Measurements from ENCODE around the gene INPP5E.

The INPP5E gene

GRCh38 chr9:136403915-136404800 is 35.5 kb downstream of the INPP5E start:
- no peak for DNase-seq (ENCODE audit: low read depth in 2 of 2)

- DNase-seq (ENCODE audit: low read depth in 2 of 2), result peak; percentile 33 to 52
Observed at GRCh38 chr9:136403538-136403914, 36.1 kb downstream of the INPP5E start.

- DNase-seq (ENCODE audit: low read depth in 2 of 2), result no peak
Observed at GRCh38 chr9:136402067-136402466, 37.6 kb downstream of the INPP5E start.

DNA sequence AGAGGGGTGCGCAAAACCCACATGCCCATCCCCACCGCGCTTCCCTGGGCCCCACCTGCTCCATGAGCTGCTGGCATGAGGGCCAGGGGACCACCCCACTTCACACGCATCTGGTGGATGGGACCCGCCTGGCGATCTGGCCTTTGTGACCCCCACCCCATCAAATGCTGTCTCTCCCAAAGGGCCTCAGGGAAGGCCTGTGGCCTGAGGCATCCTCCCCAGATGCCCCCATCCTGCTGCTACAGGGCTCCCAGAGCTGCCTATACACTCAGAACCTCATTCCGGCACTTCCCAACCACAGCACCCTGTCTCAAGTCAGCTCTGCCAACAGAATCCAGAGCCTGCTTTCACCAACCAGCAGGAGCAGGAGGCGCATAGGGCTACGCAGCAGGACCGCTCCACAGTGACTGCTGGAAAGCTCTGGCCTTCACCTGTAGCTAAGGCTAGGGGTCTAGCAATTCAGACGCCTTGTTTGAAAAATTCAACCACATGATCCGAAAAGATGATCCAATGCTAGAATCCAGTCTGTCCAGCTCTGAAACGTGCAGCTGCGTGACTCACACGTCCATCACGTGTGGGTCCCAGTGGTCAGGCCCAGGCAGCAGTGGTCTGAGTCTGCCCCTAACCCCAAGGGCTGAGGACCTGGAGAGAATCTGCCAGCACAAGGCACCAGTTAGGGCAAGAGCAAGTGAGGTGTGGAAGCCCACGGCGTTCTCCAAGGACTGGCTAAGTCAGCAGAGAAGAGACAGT is 38.3 kb downstream of the INPP5E start:
- DNase-seq (ENCODE audit: low read depth in 2 of 2), result no peak

- peak; percentile 67 to 77 for DNase-seq (ENCODE audit: low read depth in 2 of 2)
Observed at GRCh38 chr9:136400038-136400834, 39.4 kb downstream of the INPP5E start, which contains the start of gene SNAPC4. SNAPC4 (minus strand) TSS chr9:136400170; CDS start chr9:136398428, 1,742 bp downstream.

- no peak for DNase-seq (ENCODE audit: low read depth in 2 of 2)
Observed at GRCh38 chr9:136399176-136400037, 40.2 kb downstream of the INPP5E start.

DNA sequence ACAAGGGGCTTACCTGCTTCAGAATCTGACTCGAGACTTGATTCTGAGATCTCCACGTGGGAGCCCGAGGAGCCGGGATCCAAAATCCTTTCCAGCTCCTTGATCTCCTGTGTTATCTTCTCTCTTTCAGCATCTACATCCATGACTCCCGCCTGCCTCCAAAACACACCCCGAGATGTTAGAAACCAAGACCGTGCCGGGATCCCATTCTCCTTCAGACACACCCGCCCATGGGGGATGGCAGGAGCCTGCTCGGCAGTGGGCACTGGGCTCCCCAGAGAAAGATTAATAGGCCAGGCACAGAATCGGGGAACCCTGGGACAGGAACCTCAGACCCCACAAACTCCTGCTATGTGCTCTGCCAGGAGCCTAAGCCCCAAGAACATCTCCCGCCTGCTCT is 41.4 kb downstream of the INPP5E start:
- no peak for DNase-seq (ENCODE audit: low read depth in 2 of 2)

- no peak for DNase-seq (ENCODE audit: low read depth in 2 of 2)
Observed at GRCh38 chr9:136397643-136398042, 42.0 kb downstream of the INPP5E start.

DNA sequence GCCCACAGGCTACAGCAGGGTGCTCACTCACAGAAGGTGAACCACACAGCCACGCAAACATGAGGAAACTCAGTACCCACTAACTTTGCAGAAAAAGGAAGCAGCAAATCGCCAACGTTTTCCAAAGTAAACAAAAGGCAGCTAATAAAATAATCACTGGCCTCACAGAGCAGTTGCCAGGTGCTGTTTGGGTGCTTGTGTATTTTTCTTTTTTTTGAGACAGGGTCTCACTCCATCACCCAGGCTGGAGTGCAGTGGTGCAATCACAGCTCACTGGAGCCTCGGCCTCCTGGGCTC is 43.5 kb downstream of the INPP5E start:
- DNase-seq (ENCODE audit: low read depth in 2 of 2), result no peak

GRCh38 chr9:136395345-136396218 is 44.1 kb downstream of the INPP5E start:
- no peak for DNase-seq (ENCODE audit: low read depth in 2 of 2)

DNA sequence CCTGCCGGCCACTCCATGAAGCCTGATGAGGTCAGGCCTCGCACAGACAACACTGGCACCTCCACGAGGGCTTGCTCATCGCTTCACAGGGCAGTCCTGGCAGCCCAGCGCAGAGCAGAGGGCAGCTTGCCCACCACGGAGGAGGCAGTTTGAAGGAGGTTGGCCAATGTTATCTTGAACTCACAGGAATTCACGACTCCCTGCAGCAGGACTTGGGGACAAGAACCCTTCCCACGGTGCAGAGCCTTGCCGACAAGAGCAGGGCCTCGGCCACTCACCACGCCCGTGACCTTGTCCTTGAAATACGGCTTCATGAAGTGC is 44.7 kb downstream of the INPP5E start:
- DNase-seq (ENCODE audit: low read depth in 2 of 2), result no peak

DNA sequence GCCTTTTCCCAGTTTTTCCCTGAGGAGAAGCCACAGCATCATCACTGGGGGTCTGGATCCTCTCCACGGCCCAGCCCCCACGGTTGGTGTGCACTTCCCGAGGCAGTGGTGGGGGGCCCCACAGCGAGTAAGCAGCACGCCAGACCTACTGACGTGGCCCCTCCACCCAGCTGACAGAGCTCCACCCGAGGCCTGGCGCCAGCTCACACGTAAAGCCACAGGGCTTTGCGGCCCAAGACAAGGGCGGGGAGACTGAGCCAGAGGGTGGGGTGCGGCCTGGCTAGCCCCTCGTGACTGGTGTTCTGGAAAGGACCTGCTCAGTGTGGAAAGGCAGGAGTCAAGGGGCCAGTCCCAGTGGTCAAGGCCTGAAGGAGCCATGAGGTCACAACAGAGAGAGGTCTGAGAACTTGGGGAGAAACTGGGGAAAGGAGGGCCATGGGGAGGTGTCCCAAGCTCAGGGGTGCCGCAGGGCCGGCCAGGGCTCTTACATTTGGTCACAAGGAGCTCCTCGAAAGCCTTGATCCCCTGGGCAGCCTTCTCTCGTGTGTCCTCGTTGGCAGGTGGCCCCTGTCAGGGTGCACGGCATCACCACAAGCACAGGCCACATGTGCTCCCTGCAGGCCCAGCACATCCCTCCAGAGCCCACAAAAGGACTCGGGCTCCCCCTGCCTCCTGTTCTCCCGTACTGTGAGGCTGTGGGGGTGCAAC is 45.2 kb downstream of the INPP5E start:
- DNase-seq (ENCODE audit: low read depth in 2 of 2), result no peak

- DNase-seq (ENCODE audit: low read depth in 2 of 2), result no peak
Observed at GRCh38 chr9:136393531-136393930, 46.1 kb downstream of the INPP5E start.

GRCh38 chr9:136392538-136393449 is 46.9 kb downstream of the INPP5E start:
- no peak for DNase-seq (ENCODE audit: low read depth in 2 of 2)

DNA sequence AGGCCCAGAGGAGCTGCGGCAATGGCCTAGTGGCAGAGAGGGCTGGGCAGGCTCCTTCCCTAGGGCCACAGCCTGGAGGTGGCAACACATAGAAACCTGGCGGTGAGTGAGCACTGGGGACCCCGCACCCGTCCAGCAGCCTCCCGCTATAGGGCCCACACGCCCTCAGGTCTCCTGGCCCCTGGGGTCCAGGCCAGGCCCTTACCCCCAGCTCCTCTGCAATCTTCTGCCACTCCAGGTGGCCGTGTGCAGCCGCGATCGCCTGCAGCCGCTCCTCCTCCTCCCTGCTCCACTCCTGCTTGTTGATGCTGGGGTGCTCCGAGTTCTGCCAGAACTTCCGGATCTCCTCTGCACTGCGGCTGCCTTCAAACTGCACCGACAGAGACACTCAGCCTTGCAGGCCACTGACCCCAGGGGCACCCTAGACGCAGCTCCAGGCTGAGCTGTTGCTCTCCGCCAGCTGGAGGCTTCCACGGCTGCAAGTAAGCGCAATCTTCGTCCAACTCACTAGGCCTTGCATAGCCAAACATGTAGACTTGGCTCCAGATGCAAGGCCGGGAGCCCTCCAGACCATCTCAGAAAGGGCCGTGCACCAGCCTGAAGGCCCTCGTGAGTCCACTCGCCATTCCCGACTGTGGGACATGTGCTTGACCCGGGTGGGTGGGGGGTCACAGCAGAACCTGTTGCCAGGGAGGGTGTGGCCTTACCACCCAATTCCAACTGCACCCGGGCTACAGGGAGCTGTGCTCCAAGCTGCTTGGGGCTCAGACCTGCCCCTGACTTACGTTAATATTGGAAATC is 47.7 kb downstream of the INPP5E start:
- DNase-seq (ENCODE audit: low read depth in 2 of 2), result no peak

GRCh38 chr9:136389396-136389795 is 50.2 kb downstream of the INPP5E start:
- DNase-seq (ENCODE audit: low read depth in 2 of 2), result no peak

- DNase-seq (ENCODE audit: low read depth in 2 of 2), result no peak
Observed at GRCh38 chr9:136387217-136387616, 52.4 kb downstream of the INPP5E start.

DNA sequence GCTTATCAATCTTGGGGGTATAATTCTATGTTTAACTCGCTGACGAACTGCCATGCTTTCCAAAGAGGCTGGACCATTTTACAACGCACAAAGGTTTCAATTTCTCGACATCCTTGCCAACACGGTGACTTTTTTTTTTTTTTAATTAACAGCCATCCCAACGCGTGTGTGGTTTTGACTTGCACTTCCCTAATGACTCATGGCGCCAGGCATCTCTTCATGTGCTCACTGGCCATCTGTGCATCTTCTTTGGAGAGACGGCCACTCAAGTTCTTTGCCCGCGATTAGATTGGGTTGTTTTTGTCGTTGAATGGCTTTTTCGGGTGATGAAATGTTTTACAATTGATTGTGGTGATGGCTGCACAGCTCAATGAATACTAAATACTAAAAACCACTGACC is 53.6 kb downstream of the INPP5E start:
- no peak for DNase-seq (ENCODE audit: low read depth in 2 of 2)

Measured in stimulated activated CD8-positive, alpha-beta memory T cell treated with anti-CD3 and anti-CD28 coated beads, Interleukin-2, amount 100 ng/mL, for 1 hour (primary cell).